ENCODE results near the gene PMS1.
"Not testable (repeated sequence)": the region's sequence is repeated elsewhere in the genome, so short reads cannot be mapped to it uniquely, and the experiment has no call there.

PMS1 gene

GRCh38 chr2:189783927-189784867 is at the start of gene PMS1, which contains the start of gene ORMDL1:
PMS1 (plus strand) TSS chr2:189784450; CDS start chr2:189791810, 7,360 bp downstream.
ORMDL1 (minus strand) TSS chr2:189784339; CDS start chr2:189782595, 1,744 bp downstream.
- DNase-seq: peak; percentile 92

- no peak for DNase-seq
These were observed 33.1 kb upstream of the PMS1 start for GRCh38 chr2:189751080-189751658.

- no peak for DNase-seq
These were observed 27.8 kb upstream of the PMS1 start for GRCh38 chr2:189756311-189756952.

- not testable (repeated sequence) for DNase-seq
These were observed 24.1 kb upstream of the PMS1 start for GRCh38 chr2:189760154-189760553.

- DNase-seq: no peak
These were observed 22.1 kb upstream of the PMS1 start for GRCh38 chr2:189762229-189762550.

GRCh38 chr2:189762551-189763298 is 21.5 kb upstream of the PMS1 start, which contains the start of gene OSGEPL1:
OSGEPL1 (minus strand) TSS chr2:189762792; CDS start chr2:189761640, 1,152 bp downstream.
- peak; percentile 84 for DNase-seq

- no peak for DNase-seq
These were observed 20.2 kb upstream of the PMS1 start for GRCh38 chr2:189763908-189764661.

GRCh38 chr2:189770590-189771322 is 13.5 kb upstream of the PMS1 start:
- DNase-seq: no peak

GRCh38 chr2:189772212-189772611 is 12.0 kb upstream of the PMS1 start:
- no peak for DNase-seq

- no peak for DNase-seq
These were observed 2.0 kb upstream of the PMS1 start for GRCh38 chr2:189782221-189782671.

- no peak for DNase-seq
These were observed 761 bp upstream of the PMS1 start for GRCh38 chr2:189783451-189783926.

GRCh38 chr2:189791338-189792042 is 7.2 kb downstream of the PMS1 start:
- no peak for DNase-seq

GRCh38 chr2:189794310-189794709 is 10.1 kb downstream of the PMS1 start:
- DNase-seq: no peak

- DNase-seq: no peak
These were observed 13.7 kb downstream of the PMS1 start for GRCh38 chr2:189797902-189798301.

GRCh38 chr2:189798312-189799029 is 14.2 kb downstream of the PMS1 start:
- no peak for DNase-seq

- no peak for DNase-seq
These were observed 14.7 kb downstream of the PMS1 start for GRCh38 chr2:189799030-189799331.

- DNase-seq: no peak
These were observed 15.3 kb downstream of the PMS1 start for GRCh38 chr2:189799531-189799930.

GRCh38 chr2:189802396-189802912 is 18.2 kb downstream of the PMS1 start:
- DNase-seq: no peak

GRCh38 chr2:189803431-189803830 is 19.2 kb downstream of the PMS1 start:
- DNase-seq: no peak

All from activated effector memory CD4-positive, alpha-beta T cell treated with Interleukin-2 at 50 U/mL for 16 hours (primary cell).